Renal cortex interstitium (tissue), 3 donors: ENCODE data around the gene IARS2. TPM values are rescaled to one million over a fixed set of nuclear protein-coding genes. Genes with fewer than 3 reads are reported as not detected.

ENCODE experiments used
- polyA plus RNA-seq, 3 donors: library from polyadenylated mRNA; unstranded; fragments of 120-200 nt; gene quantifications; one replicate each; pipeline ENCODE4 v1.2.1, GENCODE V29; 2013; ENCODE audit not compliant: insufficient read length in 3 of 3

Gene IARS2
- polyA plus RNA-seq, 3 donors, result 81.9 to 105 (median 84.0) TPM

Other genes with a start within 250 kb of the IARS2 start
- under 1 TPM; 0.13 to 0.36 (median 0.16) TPM for gene SLC30A10, start 165.6 kb upstream of the IARS2 start, polyA plus RNA-seq
- 100 to 1,000 TPM; 101 to 118 (median 103) TPM for gene EPRS1, start 47.6 kb upstream of the IARS2 start, polyA plus RNA-seq
- 10 to 100 TPM; 43.1 to 55.2 (median 47.5) TPM for gene BPNT1, start 4.3 kb upstream of the IARS2 start, polyA plus RNA-seq
- gene RAB3GAP2, start 178.3 kb downstream of the IARS2 start, polyA plus RNA-seq, result 10 to 100 TPM; 29.1 to 38.9 (median 31.3) TPM